SKM-1 treated with dmso at 0.1 percent for 144 hours (cell line): ENCODE measurements around the gene CDK17.
"Not testable (repeated sequence)": the region's sequence is repeated elsewhere in the genome, so short reads cannot be mapped to it uniquely, and the experiment has no call there.

Source experiments
- DNase-seq: peaks from one replicate; lab custom pipeline; 2025; ENCODE audit not compliant: unreplicated experiment; lab: John Stamatoyannopoulos, UW

CDK17 gene

DNA sequence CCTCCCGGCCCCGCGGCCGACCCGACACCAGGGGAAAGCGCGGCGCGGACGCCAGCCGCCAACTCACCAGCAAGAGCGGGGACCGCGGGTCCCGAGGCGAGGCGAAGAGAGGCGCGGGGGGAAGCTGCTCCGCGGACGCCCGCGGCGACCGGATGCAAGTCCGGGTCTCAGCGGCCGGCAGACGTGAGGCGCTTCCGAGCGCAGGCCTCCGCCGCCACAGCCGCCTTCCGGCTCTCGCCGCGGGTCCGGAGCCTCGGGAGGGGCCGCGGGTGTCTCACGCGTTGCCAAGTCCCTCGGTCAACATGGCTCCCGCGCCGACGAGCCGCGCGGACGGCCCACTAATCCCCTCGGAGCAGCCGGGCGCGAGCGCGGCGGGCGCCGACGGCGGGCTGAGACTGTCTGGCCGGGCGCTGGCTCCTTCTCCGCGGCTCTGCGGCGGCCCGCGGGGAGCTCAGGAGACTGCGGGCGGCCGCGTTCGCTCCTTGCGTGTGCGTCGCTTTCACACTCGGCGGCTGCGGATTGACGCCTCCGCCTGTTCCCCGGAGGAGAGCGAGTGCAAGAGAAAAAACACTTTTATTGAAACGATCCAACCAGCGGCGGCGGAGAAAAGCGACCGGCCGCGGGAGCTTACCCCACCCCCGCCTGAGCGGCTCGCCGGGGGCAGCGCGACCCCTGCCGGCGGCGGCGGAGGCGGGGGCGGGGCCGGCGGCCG is at the start of gene CDK17:
TSS of gene CDK17 (minus strand) at position 521 of the 712 bp plus-strand sequence. CDS start 65,603 bp downstream, outside the sequence.
- peak; percentile 32 for DNase-seq

DNA sequence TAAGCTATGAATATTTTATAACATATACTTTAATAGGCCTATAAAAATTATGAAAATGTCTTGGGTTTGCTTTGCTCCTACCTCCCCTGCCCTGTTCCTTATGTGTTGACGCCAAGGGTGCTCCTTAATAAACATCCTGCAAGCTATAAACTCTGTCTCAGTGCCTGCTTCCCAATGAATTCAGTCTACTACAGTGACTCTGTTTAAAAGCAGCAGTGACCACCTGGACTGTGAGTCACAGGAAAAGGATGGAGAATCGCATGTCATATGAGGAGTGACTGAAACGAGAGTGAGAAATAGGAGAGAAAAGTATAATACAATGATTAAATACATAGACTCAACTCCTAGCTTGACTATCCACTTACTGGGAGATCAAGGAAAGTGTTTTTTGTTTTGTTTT is 48.1 kb upstream of the CDK17 start:
- DNase-seq: no peak

DNA sequence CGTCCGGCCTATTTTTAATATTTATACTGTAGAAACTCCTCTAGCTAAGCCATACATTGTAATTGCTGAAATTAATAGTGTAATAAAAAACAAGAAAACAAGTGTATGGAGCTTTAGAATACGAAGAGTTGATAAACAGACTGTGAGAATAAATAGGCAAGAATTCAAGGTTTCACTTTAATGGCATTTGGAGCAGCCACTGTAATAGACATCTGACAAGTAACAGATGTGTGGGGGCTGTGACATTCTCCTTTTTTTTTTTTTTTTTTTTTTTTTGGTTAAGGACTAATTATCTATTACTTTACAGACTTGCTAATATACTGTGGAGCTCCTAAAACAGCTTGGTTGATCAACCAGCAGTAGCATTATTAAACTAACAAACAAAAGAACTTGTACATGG is 47.0 kb upstream of the CDK17 start:
- DNase-seq: no peak

DNA sequence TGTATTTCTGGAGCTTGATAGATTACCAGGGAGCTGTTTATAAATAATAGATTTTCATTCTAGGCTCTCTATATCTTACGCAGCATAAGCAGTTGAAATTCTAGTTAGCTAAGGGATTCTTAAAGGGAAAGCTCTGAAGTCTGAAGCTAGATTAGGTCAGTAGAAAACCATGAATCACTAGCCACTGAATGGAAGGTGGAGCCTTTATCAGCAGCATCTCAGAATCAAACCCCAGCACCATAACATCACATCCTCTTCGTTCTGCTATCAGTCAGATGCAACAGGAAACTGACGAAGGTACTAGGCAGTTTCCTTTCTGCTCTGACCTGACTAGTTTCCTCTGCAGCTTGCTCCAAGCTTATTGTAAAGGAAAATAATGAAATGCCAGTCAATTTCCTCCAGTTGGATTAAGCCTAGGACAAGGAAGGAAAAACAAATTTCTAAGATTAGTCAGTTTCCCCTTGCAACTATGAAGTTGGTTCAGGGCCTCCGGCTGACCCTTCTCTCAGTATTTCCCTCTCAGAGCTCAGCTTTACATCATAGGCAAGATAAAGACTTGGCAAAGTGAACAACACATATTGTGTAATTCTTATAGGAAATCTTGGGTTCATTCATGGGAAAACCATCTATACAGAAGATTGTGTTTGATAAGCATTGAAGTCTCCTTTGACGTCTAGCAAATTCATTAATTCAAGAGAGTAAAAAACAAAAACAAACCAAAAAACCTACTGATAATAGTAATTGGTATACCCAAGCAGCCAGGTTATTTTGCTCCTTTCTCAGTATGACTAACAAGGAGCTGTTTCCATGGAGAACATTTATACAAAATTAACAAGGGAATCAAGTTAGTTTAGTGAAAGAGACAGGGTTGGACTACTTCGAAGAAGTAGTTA is 45.7 kb upstream of the CDK17 start:
- DNase-seq: peak; percentile 49

DNA sequence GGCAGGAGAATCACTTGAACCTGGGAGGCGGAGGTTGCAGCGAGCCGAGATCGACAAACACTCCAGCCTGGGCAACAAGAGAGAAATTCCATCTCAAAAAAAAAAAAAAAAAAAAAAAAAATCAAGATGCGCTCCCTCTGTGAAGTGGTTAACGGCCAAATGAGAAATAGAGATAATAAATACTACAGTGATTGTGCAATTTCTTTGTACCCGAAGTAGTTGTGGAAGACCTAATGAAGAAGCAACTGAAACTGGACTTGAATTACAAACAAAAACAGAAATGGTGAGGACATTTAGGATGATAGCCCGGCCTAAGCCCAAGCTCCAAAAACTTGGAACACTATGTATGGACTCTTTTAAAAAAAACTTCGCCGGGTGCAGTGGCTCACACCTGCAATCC is 44.2 kb upstream of the CDK17 start:
- no peak for DNase-seq

DNA sequence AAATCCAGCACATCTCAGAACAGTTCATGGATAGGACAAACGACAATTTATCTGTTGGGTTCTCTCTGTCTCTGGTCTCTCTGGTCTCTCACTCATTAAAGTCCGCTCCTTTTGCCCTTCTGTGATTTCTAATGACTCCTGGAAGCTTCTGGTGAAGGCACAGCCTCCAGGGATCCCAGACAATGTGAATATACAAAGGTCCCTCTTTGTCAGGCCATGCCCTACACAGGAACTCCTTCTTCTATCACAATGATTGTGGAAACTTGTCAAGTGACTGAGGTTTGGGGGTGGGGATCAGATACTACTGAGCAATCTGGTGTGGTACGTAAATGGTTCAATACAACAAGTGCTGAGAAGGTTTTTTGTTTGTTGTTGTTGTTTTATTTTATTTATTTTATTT is 42.7 kb upstream of the CDK17 start:
- DNase-seq: no peak

DNA sequence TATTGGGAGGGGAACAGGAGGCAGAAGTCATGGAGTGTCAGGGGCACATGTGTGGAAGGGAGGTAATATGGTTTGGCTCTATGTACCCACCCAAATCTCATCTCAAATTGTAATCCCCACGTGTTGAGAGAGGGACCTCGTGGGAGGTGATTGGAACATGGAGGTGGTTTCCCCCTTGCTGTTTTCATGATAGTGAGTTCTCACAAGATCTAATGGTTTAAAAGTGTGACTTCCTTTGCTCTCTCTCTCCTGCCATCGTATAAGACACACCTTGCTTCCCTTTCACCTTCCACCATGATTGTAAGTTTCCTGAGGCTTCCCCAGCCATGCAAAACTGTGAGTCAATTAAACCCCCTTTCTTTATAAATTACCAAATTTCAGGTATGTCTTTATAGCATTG is 41.6 kb upstream of the CDK17 start:
- no peak for DNase-seq

DNA sequence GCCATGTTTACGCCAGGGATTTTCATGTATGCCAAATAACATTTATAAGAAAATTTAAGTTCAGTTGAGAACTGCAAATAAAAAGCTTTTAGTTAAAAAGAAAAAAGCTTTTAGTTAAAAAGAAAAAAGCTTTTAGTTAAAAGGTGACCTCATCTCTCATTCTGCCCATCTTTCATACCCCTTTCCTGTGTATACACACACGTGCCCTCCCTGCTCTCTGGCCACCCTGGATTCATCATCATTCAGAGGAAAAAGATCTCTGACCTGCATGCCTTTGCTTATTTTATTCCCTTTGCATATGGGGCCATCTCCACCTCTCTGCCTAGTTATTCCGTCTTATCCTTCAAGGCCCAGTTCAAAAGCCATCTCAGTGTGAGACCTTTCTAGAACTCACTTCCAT is 38.1 kb upstream of the CDK17 start:
- no peak for DNase-seq

DNA sequence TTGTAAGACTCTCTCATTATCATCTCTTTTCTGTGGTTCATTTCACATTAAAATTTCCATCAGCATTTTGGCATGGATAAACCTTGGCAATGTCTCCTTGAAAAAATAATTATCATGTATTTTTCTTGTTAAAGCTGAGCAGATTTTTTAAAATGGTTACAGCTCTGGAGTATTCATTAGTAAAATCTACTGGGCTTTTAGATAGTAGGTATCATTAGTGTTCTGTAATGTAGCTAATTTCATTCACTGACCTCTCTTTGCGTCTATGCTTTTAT is 36.9 kb upstream of the CDK17 start:
- no peak for DNase-seq

DNA sequence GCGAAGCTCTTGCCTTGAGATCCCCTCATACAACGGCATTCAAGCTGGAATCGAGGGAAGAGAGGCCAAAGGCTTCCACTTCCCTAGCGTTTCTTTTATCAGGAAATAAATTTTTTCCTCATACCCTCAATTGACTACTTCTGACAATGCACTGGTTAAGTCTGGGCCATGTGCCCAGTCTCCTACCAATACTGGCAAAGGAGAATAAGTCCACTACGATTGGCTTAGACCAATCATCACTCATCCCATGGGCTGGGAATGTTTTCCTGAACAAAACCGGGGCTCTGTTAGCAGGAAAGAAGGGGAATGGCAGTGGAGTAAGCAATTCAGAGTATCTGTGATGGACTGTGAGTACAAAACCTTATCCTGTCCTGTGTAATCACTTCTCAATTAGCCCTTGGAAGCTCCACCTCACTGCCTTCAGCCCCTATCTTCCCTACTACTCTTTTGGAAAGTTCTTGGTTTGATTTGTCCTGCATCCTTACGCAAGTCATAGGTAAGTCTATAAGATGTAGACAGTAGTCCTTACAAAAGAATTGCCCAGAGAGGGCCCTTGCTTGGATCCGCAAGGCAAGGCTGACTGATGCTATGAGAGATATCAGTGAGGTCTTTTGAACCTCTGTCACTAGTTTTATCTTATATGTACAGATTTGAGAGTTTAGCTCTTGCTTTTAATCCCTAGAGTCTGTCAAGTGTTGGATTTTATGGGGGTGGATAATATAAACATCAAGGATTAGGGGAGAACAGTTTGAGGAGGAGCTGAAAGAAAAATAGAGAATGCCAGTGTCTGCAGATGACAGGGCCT is 36.3 kb upstream of the CDK17 start:
- no peak for DNase-seq

DNA sequence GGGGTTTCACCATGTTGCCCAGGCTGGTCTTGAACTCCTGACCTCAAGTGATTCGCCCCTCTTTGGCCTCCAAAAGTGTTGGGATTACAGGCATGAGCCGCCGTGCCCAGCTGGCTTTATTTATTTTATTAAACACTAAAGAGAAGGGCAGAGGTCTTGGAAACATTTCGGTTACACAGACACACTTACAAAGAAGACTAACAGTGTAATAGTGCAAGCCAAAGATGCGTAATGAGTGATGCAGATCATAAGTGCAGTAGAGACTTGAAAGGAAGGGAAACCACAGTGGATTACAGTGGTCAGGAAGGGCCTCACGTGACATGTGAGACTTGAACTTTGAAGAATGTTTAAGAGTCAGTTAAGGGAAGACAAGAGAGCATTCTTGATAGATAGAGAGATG is 33.9 kb upstream of the CDK17 start:
- DNase-seq: peak; percentile 9

DNA sequence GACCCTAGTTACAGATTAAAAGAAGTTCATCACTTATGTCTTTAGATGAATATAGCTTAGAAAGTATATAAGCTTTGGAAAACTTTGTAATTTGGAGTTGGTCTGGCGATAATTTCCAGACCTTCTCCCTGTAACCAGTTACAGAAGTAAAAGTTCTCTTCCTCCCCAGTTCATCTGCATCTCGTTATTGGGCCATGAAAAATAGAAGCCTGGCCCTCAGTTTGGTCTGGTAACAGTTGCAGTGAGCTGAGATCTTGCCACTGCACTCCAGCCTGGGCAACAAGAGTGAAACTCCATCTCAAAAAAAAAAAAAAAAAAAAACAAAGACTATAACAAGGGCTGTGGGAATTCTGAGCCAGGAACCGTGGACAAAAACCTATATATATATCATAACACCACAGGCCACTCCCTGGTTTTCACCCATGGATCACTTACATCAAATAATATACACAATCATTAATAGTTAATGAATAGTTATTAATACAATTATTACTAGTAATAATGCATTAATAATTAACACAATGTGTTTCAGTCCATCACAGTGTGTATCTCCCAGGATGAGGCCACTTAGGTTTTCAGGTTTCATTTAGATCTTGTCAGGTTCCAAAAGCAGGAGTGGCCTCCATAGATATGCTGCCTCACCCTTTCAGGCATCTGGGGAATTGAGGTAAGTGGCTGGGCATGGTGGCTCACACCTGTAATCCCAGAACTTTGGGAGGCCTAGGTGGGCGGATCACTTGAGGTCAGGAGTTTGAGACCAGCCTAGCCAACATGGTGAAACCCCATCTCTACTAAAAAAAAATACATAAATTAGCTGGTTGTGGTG is 32.5 kb upstream of the CDK17 start:
- not testable (repeated sequence) for DNase-seq

DNA sequence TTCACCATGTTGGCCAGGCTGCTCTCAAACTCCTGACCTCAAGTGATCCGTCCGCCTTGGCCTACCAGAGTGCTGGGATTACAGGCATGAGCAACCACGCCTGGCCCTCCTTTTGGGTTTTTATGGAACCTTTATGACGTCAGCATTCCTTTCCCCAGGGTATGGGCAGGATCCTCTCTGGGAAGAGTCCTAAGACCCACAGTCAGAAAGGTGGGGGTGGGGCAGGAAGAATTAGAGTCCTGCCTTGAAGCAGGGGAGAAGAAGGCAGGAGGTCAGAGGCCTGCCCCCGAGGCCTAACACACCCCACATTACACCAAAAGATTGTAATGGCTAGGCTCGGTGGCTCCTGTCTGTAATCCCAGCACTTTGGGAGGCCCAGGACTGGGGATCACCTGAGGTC is 30.8 kb upstream of the CDK17 start:
- no peak for DNase-seq

DNA sequence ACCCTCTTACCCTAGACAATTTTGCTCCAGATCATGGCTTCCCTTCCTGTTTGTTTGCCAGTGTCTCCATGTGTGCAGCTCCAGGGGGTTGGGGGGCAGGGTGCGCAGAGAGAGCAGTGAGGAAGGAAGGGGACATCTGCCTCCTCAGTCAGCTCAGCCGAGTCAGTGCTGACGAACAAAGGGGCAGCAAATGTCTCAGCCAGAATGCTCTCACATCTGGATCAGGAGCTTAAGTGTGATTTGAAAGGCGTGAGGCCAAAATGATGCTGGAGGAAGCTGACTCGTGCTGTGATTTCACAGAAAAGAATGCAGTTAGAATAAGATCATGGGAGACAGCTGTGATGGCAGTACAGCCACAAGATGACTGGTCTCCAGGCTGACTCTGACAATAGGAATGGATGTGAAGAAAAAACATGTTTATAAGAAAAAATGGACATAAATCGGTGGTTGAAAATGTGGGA is 27.1 kb upstream of the CDK17 start:
- DNase-seq: no peak

DNA sequence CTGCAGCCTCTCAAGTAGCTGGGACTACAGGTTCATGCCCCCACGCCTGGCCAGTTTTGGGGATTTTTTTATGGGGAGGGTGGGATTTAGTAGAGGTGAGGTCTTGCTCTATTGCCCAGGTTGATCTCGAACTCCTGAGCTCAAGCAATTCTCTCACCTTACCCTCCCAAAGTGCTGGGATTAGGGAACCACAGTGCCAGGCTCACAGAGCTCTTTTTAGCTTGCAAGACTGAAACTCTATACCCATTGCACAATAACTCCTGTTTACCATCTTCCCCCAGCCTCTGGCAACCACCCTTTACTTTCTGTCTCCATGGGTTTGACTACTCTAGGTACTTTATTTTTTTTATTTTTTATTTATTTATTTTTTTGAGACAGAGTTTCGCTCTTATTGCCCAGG is 25.7 kb upstream of the CDK17 start:
- DNase-seq: no peak

DNA sequence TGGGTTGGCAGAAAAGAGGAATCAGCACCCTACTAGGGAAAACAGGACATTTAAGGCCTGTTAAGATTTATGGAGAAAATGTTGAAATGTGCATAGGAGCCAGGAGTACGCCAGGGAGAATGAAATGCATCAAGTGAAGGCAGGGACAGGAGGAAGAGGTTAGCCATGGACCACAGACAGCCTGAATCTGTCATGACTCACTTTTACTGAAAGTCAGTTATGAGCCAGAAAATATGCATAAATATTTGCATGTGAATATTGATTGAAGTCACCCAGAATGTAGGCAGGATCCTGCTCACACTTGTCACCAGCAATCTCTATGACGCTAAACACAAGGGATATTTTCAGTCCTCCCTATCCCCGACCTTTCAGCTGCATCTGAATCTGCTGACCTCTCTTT is 25.1 kb upstream of the CDK17 start:
- no peak for DNase-seq

DNA sequence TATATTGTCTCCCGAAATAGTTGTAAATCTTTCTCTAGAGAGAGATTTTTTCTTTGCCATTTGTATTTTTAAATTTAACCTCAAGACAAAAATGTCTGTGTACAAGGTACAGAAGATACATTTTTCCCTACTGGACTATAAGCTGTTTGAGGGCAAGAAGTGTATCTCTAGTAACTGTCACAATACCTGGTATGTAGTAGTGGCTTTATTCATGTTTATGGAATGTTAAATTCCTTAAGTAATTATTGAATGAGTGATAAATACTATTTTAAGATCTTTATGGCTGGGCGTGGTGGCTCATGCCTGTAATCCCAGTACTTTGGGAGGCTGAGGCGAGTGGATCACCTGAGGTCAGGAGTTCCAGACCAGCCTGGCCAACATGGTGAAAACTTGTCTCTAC is 24.4 kb upstream of the CDK17 start:
- no peak for DNase-seq

DNA sequence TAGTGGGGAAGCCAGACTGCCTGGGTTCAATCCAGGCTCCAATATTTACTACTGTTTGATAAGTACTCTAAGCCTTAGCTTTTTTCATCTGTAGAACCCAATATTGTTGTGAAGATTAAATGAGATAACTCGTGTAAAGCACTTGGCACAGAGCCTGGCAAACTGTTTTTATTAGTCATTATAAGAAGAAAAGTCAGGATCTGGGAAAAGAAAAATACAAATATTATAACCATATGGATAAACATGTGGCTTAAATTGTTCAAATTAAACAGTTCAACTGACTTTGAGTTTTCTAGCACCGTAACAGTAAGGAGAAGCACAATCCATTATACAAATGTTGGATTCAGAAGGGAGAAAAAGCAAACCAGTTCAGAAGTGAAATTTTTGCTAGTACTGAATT is 22.0 kb upstream of the CDK17 start:
- no peak for DNase-seq

DNA sequence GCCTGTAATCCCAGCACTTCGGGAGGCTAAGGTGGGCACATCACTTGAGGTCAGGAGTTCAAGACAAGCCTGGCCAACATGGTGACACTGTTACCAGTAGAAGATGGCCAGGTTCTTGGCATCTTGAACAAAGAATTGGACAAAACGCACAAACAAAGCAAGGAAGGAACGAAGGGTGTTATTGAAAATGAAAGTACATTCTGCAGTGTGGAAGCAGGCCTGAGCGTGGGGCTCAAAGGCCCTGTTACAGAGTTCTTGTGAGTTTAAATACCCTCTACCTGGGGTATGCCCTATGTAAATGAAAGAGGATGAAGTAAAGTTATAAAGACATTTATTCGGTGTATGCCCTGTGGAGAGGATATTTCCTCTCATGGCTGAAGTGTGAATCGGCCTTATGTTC is 20.8 kb upstream of the CDK17 start:
- DNase-seq: no peak

DNA sequence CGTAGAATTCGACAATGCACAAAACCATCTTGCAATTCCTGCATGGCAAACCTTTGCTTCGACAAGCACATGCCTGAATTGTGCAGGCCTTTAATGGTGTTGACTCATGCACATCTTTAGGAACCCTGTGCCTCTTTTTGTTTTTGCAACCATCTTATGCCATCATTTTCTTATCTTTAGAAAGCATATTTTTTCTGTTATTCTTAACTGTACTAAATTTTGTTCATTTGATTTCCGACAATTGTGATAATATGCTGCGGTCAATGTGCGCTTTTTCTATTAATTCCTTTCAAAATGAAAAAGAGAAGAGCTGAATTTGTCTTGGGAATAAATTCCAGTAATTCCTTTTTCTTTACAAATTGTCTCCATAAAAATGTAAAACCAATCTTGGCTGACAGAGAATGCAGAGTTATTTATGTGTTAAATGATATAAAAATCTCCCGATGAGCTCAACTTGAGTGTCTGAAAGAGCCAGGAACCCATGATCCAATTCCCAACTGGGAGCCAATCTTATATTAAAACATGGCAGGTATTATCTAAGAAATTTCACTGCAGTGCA is 20.1 kb upstream of the CDK17 start:
- no peak for DNase-seq
